Skeletal muscle cell (primary cell): ENCODE measurements around the gene KIFAP3.
A peak's percentile ranks its signal among the peaks of the same experiment; 100 is the strongest.

Experiments
- DNase-seq: peaks from one replicate; pipeline ENCODE4 v3.0.0-alpha.2; 2010; ENCODE audit warnings: low read depth
- H3K4me3 ChIP-seq: 2 replicates; pipeline ENCODE4 v1.5.1; 2011; ENCODE audit warnings: low read depth, mild to moderate bottlenecking, control low read depth, low read length, moderate library complexity

KIFAP3 gene

GRCh38 chr1:169894424-169895145, 179.9 kb downstream of the KIFAP3 start:
- H3K4me3 ChIP-seq, result peak overlapping the region; percentile 85
- no peak for DNase-seq

- peak; percentile 95 for DNase-seq
- H3K4me3 ChIP-seq, result peak within 1 kb of the TSS; percentile 85
Observed at GRCh38 chr1:169893645-169894423, 180.7 kb downstream of the KIFAP3 start, which contains the start of gene SCYL3. SCYL3 (minus strand) TSS chr1:169893896; CDS start chr1:169888840, 5,056 bp downstream.

GRCh38 chr1:169892927-169893644, 181.4 kb downstream of the KIFAP3 start:
- DNase-seq, result no peak

GRCh38 chr1:169892176-169892926, 182.1 kb downstream of the KIFAP3 start:
- H3K4me3 ChIP-seq, result peak overlapping the region; percentile 85
- no peak for DNase-seq

More at GRCh38 chr1:169892927-169893644, 181.4 kb downstream of the KIFAP3 start:
- peak overlapping the region; percentile 85 for H3K4me3 ChIP-seq

- no peak overlapping the region for H3K4me3 ChIP-seq
- DNase-seq, result no peak
Observed at GRCh38 chr1:169891539-169891885, 183.0 kb downstream of the KIFAP3 start.

GRCh38 chr1:169890761-169891538, 183.5 kb downstream of the KIFAP3 start:
- DNase-seq, result no peak
- H3K4me3 ChIP-seq, result no peak overlapping the region

- no peak overlapping the region for H3K4me3 ChIP-seq
- DNase-seq, result no peak
Observed at GRCh38 chr1:169889871-169890270, 184.6 kb downstream of the KIFAP3 start.

GRCh38 chr1:169886931-169887330, 187.6 kb downstream of the KIFAP3 start:
- DNase-seq, result no peak
- H3K4me3 ChIP-seq, result no peak overlapping the region

- H3K4me3 ChIP-seq, result no peak overlapping the region
- DNase-seq, result no peak
Observed at GRCh38 chr1:169886422-169886821, 188.1 kb downstream of the KIFAP3 start.

- DNase-seq, result no peak
- no peak overlapping the region for H3K4me3 ChIP-seq
Observed at GRCh38 chr1:169885207-169885606, 189.3 kb downstream of the KIFAP3 start.

- no peak overlapping the region for H3K4me3 ChIP-seq
- no peak for DNase-seq
Observed at GRCh38 chr1:169884634-169885033, 189.9 kb downstream of the KIFAP3 start.

GRCh38 chr1:169882039-169882511, 192.4 kb downstream of the KIFAP3 start:
- DNase-seq, result no peak
- no peak overlapping the region for H3K4me3 ChIP-seq

GRCh38 chr1:169879034-169879840, 195.3 kb downstream of the KIFAP3 start:
- no peak overlapping the region for H3K4me3 ChIP-seq

GRCh38 chr1:169878498-169878897, 196.0 kb downstream of the KIFAP3 start:
- DNase-seq, result no peak
- no peak overlapping the region for H3K4me3 ChIP-seq

More at GRCh38 chr1:169879034-169879840, 195.3 kb downstream of the KIFAP3 start:
- no peak for DNase-seq

GRCh38 chr1:169877800-169878491, 196.5 kb downstream of the KIFAP3 start:
- DNase-seq, result peak; percentile 8
- H3K4me3 ChIP-seq, result no peak overlapping the region

- no peak overlapping the region for H3K4me3 ChIP-seq
- DNase-seq, result peak; percentile 15
Observed at GRCh38 chr1:169874229-169874628, 200.3 kb downstream of the KIFAP3 start.

- DNase-seq, result no peak
- H3K4me3 ChIP-seq, result no peak overlapping the region
Observed at GRCh38 chr1:169873582-169874199, 200.8 kb downstream of the KIFAP3 start.
